Measurements from ENCODE around the gene IL10RA. TPM values are rescaled to one million over a fixed set of nuclear protein-coding genes. Genes with fewer than 3 reads are reported as not detected.

Gene IL10RA
- total RNA-seq, 1 donor from 2014 or later: 5.9 TPM

- DNase-seq: no peak
Observed at GRCh38 chr11:118048472-118049370, 62.5 kb downstream of the IL10RA start.

DNA sequence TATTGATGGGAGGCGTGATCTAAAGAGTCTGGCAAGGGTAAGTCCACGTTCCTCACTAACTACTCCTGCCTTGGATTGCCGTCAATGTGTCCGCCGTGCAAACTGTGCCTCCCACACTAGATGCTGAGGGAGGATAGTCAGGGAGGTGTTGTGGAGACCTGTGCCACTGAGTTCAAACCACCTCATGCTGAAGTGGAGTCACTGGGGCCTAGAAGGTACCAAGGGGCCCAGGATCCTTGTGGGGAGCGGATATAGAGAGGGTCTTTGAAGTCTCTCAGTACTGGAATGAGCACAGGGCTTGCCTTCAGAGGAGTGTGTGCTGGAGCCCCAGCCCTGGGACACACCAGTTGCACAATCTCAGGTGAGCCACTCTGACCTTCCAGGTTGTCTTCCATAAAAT is 63.6 kb downstream of the IL10RA start:
- no peak for DNase-seq

- no peak for DNase-seq
Observed at GRCh38 chr11:118050208-118050891, 64.2 kb downstream of the IL10RA start.

Other genes starting within 250 kb of the IL10RA start
- 0.31 TPM for gene DSCAML1, start 189.2 kb upstream of the IL10RA start, total RNA-seq
- gene FXYD2, start 161.7 kb upstream of the IL10RA start, total RNA-seq: 3.6 TPM
- gene FXYD6, start 109.7 kb upstream of the IL10RA start, total RNA-seq: 78.6 TPM
- gene TMPRSS13, start 57.0 kb upstream of the IL10RA start, total RNA-seq: 2.2 TPM
- gene TMPRSS4, start 90.7 kb downstream of the IL10RA start, total RNA-seq: 7.0 TPM
- not detected for gene SMIM35, start 100.6 kb downstream of the IL10RA start, total RNA-seq
- 4.1 TPM for gene SCN4B, start 166.4 kb downstream of the IL10RA start, total RNA-seq
- gene SCN2B, start 190.2 kb downstream of the IL10RA start, total RNA-seq: 12.0 TPM
- 9.7 TPM for gene JAML, start 238.6 kb downstream of the IL10RA start, total RNA-seq